NCI-H1092 treated with DMSO at 0.1 percent for 48 hours (cell line): ENCODE data around the gene RFTN1.

Experiments
- DNase-seq: peaks from one replicate; lab custom pipeline; 2025; lab: John Stamatoyannopoulos, UW

The RFTN1 gene

DNA sequence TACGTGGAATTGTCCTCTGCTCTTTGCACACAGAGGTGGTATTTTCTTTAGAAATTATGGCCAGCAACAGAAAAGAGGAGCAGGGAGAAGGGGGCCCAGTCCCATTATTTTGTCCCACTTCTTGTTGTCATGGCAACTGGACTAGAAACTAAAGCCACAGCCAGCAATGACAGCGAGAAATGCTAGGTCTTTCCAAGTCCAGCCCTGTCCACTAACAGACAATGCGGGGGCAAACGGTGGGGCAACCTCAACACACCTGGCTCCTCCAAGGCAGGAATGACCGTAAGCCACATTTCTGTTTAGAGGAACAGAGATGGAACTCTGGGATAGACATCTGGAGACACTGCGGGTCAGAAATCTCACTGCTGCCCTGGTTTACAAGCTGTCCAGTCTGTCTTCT, 107.3 kb downstream of the RFTN1 start:
- no peak for DNase-seq

DNA sequence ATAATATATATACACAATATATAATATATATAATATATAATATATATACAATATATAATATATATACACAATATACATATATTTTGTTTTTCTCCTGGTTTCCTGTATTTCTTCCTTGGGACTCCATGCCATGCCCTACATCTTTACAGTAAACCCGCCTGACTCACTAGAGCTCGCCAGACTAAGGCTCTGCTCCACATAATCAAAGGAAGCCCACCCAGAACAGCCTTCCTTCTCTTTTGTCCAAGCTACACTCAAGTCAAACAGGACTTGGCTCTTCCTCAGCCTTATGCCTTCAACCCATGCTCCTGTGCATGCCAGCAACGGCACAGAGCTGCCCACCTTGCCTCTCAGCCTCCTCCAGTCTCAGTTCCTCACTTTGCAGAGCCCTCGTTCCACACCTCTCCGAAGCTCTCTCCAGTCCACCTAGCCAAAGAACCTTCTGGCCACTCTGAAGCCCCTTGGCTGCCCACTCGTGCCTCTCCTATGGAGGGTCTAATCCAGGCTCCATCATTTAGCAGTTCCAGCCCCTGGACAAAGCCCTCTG, 109.1 kb downstream of the RFTN1 start:
- no peak for DNase-seq

DNA sequence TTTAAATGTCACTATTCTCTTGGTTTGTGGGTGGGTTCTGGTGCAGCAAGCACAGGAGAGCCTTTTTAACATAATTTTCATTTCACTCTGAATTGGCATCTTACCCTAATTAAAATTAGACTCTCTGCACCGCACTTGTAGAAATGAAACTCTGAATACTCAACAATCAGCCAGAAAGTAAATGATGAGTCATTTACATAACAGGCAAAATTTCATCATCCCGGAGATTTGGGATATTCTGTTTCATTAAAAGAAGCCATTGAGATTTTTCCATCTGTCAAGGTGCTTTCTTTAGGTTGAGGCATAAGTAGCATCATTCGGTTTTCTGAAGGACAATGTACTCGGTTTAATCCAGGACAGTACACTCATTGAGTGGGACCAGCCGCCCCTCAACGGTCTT, 111.0 kb downstream of the RFTN1 start:
- DNase-seq, result no peak

DNA sequence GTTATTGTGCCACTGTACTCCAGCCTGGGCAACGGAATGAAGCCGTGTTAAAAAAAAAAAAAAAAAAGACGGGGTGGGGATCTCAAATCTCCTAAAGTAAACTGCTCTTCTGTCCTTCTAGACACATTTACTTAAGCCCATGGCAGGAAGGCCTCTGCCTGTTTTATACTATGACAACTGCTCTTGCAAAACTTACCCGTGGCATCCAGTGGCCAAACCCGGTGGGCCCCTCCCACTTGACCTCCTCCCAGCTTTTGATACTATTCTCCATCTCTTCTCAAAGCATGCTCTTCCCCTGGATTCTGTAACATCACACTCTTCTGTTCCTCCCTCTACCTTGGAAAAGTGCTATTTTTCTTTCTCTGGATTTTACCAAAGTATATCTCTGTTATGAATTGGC, 112.2 kb downstream of the RFTN1 start:
- DNase-seq, result no peak

DNA sequence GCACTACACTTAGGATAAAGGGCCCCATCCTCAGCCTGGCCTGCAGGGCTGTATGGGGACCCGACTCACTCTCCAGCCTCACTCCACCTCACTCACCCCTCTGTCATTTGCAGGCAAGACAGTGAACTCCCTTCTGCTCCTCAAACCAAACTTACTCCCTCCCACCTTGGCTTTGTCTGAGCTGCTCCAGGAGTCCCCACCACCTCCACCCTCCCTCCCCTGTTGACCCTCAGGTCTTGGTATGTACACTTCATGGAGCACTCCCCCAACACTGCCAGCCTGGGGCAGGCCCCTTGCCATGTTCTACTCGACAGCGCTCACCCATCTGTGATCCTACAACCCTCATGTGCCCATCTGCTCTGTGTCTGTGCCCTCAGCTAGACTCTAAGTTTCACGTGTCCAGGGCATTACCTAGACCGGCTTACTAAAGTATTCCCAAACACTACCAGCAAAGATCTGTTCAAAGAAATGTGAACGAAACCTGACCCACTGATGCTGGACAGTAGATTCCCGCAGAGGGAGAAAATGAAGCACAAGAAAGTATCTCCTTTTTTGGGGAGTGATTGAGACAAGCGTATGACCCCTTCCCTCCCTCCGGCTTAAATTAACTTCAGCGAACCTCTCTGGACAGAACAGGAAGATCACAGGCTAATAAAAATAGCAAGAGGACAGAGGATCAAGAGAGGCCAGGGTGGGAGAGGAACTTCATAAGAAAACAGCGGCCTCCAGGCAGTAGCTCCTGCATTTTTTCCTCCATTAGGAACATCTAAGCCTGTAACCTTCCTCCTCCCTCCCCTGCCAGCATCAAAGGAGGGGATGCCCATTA, 113.2 kb downstream of the RFTN1 start:
- no peak for DNase-seq

DNA sequence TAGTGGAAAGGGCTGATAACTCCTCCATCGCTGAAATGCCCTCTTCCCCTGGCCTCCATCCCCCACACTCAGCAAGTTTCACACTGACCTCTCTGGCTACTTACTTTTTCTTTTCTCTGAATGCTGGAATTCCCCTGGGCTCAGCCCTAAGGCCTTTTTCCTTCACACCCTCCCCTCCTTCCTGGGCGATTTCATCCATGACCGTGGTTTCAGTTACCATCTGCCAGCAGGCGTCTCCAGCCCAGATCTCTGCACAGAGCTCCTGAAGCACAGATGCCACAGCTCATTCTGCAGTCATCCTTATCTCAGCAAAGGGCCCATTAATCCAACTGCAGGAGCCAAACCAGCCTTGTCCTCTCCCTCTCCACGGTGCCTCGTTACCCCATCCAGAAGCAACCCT, 114.0 kb downstream of the RFTN1 start:
- DNase-seq, result no peak

DNA sequence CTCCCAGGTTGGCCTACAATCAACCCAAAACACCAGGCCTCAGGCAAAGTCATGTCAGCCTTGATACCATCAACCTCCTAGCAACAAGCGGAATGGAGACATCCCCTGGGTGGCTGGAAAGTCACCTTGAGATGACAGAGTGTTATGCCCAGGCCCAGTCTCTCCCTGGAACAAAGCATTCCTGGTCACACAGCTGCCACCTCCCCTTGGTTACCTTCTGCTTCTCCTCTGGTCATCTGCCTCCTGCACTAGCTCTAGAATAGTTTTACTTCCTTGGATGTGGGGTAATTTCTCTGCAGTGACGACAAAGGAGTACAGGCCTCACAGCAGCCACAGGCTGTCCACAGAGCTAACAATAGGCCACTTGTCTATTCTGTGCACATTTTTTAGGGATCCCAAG, 114.9 kb downstream of the RFTN1 start:
- DNase-seq, result no peak

DNA sequence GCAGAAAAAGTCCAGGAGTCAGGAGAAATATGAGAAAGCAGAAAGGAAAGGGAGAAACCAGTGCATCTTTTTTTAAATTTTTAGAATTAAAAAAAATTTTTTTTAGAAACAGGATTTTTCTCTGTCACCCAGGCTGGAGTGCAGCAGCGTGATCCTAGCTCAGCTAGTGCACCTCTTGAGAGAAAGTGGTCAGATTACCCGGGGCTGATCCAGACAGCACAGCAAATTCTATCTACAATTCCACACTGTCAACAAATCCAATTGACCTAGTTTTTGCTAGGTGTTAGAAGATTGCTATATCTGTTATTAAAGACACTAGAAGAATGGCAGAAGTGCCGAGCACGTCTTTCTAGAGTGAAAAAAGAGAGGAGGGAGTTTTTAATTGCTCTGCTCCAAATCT, 117.3 kb downstream of the RFTN1 start:
- DNase-seq, result no peak

DNA sequence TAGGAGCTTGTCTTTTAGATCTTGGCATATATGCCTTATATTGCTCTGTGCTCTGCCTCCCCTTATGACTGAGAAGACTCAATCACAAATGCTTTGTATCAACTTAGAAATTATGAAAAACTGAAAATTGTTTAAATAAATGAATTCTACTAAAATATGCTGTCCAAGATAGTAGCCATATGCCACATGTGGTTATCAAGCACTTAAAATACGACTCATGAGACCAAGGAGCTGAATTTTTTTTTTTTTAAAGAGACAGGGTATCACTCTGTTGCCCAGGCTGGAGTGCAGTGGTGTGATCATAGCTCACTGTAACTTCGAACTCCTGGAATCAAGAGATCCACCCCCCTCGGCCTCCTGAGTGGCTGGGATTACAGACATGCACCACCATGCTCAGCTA, 118.3 kb downstream of the RFTN1 start:
- no peak for DNase-seq

DNA sequence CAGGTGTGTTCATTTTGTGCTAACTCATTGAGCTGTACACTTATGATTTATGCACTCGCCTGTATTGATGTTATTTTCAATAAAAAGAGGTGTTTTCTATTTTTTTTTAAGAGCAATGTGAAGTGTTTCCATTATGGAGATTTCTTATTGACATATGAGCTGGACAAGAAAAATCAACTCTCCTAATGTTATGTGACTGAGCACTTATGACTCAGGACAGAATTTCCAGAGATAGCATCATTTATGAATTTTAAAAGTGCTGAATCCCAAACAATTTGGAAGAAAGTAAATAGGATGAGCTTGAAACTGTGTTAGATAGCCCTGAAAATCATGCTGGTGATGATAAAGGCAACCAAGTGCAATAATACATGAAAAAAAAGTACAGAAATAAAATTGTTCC, 118.9 kb downstream of the RFTN1 start:
- no peak for DNase-seq

DNA sequence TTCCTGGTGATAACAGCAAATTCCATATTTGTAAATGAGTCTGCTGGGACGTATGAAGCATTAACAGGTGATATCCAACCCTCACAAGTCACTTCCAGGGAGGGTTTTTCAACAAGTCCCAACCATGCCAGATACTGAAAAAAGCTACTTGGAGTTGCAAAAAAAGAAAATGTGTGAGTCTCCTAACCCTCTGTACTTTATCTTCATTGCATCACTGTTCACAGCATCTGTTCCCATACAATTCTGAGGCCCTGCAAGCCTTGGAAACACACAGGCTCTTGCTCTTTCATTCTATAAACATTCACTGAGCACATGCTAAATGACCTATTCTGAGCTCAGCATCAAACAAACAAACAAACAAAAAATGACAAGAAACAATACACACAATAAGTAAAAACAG, 120.8 kb downstream of the RFTN1 start:
- no peak for DNase-seq

DNA sequence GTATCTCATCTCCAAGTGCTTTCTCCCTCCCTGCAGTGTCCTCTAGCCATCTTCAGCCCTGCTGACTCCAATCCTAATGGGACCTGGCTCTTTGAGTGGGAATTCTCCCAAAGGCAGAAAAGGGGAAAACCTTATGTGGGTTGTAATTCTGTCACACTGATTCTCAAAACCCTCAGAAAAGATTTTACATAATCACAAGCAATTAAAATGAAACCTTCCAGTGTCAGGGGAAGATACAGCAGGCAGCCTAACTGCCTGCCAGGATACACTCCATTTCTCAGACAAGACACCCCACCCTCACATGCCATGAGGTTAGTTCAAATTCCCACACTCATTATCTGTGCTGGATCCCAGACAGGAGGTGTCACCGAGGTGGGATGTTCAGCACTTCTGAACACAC, 121.4 kb downstream of the RFTN1 start:
- no peak for DNase-seq

DNA sequence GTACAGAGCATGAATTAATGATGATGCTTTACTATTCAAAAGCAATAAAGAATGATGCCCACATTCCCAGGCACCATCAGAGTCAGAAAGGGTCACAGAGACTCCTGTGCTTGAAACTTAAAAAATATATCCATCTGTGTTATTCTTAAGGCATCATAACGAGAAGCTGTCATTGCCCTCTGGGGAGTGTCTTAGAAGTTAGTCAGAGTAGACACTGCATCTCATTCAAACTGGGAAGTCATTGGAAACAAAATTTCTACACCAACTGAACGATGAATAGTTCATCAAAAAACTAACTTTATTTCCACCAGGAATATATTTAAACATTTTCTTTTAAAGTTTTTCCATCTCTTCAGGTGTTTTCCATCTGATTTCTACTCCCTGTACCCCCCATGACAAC, 122.9 kb downstream of the RFTN1 start:
- no peak for DNase-seq

DNA sequence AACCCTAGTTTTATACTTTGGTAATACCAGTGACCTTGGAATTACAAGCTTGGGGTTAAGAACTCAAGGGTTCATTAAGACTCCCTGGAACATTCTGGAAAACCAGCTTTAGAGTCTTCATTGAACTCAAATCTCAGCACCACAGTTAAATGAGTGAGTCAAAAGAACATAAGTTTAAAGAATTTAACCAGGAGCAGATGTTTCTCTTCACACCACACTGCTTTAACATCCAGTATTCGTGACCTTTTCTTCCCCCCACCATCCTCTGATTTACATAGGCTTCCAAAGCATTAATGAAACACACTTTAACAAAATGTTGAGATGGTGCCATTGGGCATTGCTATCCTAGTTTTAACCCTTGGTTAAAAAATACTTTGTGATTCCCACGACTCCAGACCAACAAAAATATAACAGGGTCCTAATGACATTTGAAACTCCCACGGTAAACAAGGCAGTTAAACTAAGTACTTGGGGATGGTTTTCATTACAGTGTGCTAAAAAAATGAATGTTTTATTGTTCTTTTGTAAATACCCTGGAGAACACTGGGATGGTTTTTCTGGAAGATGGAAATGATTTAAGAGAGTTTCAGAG, 124.6 kb downstream of the RFTN1 start:
- DNase-seq, result no peak

DNA sequence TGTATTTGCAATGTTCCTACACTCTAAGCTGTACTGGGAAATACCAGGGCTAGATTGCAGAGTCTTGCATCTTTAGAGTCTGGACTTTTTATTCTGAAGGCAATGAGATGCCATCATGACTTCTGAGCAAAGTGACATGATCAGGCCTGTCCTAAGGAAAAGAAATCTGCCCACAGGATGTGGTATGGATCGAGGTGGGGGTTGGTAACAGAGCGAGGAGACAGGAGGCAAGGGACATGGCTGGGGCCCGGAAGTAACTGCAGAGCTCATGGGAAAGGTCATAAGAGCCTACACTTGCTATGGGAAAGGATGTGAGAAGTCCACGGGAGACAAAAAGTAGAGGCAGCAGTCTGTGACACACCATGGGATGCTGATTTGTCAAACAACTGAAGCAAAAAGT, 126.9 kb downstream of the RFTN1 start:
- DNase-seq, result no peak

DNA sequence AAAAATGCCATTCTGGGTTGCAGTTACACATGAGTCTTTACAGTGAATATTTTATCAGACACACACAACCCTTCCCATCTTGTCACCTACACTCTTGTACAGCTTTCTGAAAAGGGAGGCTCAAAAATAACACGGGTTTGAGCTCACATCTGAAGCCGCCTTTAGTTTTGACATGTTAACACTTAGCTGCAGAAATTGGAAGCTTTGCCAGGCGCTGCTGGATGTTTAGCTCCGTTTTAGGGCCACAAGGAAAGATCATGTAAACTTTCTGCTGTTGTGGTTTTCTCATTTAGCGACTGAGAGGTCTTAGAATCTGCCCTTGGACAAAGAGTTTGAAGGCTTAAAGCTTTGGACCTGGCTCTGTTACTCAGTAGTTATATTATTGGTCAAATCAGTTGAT, 128.3 kb downstream of the RFTN1 start:
- no peak for DNase-seq

DNA sequence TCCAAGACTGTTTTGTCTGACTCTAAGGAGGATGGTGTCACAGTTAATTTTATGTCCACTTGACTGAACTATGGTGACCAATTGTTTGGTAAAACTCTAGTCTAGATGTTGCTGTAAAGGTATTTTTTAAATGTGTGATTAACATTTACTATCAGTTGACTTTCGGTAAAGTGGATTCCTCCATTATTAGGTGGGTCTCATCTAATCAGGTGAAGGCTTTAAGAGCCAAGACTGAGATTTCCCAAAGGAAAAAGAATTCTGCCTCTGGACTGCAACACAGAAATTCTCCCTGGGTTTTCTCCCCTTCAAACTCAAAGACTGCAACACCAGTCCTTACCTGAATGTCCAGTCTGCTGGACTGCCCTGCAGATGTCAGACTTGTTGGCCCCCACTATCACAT, 129.6 kb downstream of the RFTN1 start:
- DNase-seq, result no peak

DNA sequence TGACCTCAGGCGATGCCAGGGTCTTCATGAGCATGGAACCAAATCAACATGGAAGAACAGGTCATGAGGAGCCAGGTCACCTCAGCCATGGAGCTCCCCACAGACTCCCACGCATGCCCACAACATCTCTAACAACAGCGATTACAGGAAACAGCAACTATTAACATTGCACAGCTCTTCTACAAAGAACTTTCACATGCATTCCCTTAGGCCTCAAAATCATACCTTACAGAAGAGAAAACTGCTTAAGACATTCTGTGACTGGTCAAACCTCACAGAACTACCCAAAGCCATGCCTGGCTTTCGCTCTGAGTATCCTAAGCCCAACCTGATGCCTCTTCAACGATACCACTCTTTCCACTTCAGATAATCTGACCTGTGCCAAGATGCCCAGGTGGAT, 130.7 kb downstream of the RFTN1 start:
- no peak for DNase-seq

DNA sequence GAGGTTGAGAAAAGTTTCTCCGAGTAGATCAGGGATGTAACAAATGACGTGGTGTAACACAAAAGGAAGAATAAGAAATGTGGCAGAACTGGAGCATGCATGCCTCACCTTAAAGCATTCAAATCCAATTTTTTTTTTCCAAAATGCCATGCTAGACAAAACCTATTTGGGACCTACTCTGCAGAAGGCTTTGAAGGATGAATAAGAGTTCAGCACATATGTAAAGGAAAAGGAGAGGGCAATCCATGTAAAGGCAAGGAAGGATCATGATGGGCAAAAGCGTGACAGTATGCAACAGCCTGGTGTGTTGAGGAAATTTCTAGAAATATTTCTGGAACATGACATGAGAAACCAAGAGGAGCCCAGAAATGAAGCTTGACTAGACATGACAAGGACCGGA, 132.1 kb downstream of the RFTN1 start:
- DNase-seq, result no peak

DNA sequence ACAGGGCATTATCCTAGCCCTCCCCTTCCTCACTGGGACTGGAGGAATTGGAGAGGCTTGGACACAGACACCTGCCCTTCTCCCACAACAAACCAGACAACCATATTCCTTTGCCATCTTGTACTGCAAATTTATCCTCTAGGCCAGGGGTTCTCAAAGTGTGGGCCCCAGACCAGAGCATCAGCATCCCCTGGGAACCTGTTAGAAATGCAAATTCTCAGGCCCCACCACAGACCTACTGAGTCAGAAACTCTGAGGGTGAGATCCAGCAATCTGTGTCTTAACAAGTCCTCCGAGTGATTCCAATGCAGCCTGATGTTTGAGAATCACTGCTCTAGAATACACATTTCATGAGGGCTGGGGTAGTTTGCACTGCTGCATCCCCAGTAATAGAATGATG, 133.1 kb downstream of the RFTN1 start:
- no peak for DNase-seq

DNA sequence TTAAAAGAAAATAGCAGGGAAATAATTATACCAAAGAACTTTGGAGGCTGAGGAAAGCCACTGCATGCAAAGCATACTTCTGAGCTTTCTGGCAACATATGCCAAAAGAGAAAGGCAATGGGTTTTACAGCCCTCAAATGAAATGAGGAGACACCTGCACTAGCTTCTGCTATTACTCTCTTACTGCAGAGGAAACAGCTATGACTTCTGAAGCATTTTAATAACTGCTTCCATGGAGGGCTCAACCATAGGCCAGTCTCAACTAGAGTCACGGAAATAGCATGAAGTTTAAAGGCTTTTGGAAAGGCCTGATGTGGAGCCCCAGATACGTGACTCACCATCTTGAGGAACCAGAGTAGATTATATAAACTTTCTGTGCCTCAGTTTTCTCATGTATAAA, 133.7 kb downstream of the RFTN1 start:
- DNase-seq, result no peak

DNA sequence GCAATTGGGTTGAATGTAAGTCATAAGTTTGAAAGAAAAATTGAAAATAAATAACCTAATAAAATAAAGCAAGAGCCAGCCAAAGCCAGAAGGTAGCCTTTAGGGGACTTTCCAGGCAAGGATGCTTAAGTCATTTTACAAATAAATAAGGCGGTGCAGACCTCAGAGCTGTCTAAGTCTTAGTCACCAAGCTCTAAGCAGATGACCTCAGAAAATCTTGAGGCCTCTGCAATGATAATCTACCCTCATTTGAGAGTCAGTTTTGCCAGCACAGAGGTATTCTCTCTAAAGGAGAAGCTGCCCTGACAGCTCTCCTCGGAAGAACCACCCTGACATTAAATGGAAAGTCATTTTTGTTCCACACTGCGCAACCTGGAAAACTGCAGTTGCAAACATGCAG, 134.6 kb downstream of the RFTN1 start:
- no peak for DNase-seq

DNA sequence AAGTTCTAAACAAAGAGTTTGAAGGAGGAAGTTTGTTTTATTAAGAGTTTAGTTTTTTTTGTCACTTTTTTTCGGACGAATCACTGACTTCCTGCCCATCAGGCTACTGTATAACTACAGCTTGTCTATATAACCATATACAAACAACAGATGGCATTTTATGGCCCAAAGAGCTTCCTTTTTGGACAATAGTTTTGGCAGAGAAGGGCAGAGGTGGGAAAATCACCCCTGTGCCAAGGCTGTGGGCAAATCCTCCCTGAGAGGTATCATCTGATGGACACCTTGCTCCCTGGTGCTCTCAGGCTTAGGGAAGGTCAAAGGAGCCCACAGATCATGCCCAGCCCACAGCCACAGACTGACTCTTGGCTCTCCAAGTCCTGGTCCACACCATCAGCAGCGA, 135.1 kb downstream of the RFTN1 start:
- DNase-seq, result no peak

DNA sequence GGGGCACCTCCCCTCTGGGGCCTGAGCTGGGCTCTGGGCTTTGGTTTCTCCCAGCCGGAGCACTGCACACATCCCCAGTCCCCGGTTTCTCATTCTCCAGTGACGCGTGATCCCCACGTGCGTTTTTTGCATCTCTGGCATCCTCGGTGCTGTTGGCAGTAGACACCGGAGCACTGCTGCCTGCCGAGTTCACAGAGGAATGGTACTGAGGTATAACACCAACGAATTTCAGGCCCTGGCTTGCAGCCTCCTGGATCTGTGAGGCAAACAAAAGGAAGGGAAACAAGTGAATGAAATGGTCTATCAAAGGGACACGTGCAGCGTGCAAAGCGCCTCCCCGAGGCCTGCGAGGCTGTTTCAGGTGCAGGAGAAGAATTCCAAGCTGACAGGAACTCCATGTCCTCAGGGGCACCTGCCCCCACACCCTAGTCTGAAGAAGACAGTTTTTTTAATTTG, 135.6 kb downstream of the RFTN1 start:
- DNase-seq, result no peak
